Measurements from ENCODE around the gene PAF1. TPM values are rescaled to one million over a fixed set of nuclear protein-coding genes. Genes with fewer than 3 reads are reported as not detected.

The PAF1 gene
- total RNA-seq, 1 experiment from 2014 or later = 53.5 TPM

GRCh38 chr19:39425744-39426143 lies 34.8 kb upstream of the PAF1 start:
- no peak overlapping the region for H3K27ac ChIP-seq (ENCODE audit: low read depth, low read length)
- RAD21 ChIA-PET (ENCODE audit: low non-redundant PET in 1 of 2, low total read pairs in 2 of 2, uncharacterized antibody in 2 of 2, unreplicated experiment in 2 of 2) = no interaction called here
- no TSS peak for BruUV-seq (replicated peaks)
- H3K4me3 ChIP-seq (replicated peaks in 1 of 2; ENCODE audit: low read depth in 1 of 2, low read length in 2 of 2) = no peak overlapping the region
- no peak for ATAC-seq
- no peak overlapping the region for H2AFZ ChIP-seq (ENCODE audit: low read depth, low read length, poor library complexity, severe bottlenecking)
- H3K36me3 ChIP-seq (ENCODE audit: control insufficient read depth in 1 of 2, insufficient read depth in 2 of 2, low read length in 2 of 2) = no peaks in the 10 kb centered on the region
- CTCF ChIA-PET = interaction anchor here (0.6 kb wide), 1 partner anchor 303 kb away, joined by 3 read pairs; no protein-coding TSS in a partner anchor
- POLR2A ChIA-PET = interaction anchor here (6.0 kb wide), 1 partner anchor 10 kb away, joined by 33 read pairs; the partner anchor contains the start of gene RPS16
- DNase-seq (ENCODE audit: low read depth, low spot score) = no peak
- H4K20me1 ChIP-seq (ENCODE audit: insufficient read depth) = no peaks in the 10 kb centered on the region
- no peaks in the 10 kb centered on the region for H3K9me2 ChIP-seq (ENCODE audit: insufficient read depth)
- H3K79me2 ChIP-seq (ENCODE audit: insufficient read depth, low read length) = no peaks in the 10 kb centered on the region
- no peaks in the 10 kb centered on the region for H3K27me3 ChIP-seq (ENCODE audit: insufficient read depth, low read length)
- TF ChIP-seq EGR1 (IDR thresholded peaks at IDR 0.05; ENCODE audit: low read depth) = no peak
- no peak for TF ChIP-seq FOSL1 (IDR thresholded peaks at IDR 0.05; ENCODE audit: low read depth)
- no peak for TF ChIP-seq SRF (IDR thresholded peaks at IDR 0.05; ENCODE audit: low read depth)
- TF ChIP-seq CEBPB (IDR thresholded peaks at IDR 0.05; ENCODE audit: low read depth) = no peak
- no peak for TF ChIP-seq ATF3 (IDR thresholded peaks at IDR 0.05)
- no peak for TF ChIP-seq EZH2phosphoT487 (IDR thresholded peaks at IDR 0.05; ENCODE audit: borderline replicate concordance)
- no peak for TF ChIP-seq JUND (IDR thresholded peaks at IDR 0.05)
- TF ChIP-seq ELF1 (IDR thresholded peaks at IDR 0.05; ENCODE audit: borderline replicate concordance, low read depth) = no peak
- TF ChIP-seq SP1 (IDR thresholded peaks at IDR 0.05; ENCODE audit: low read depth) = no peak
- TF ChIP-seq, protein P1, sequence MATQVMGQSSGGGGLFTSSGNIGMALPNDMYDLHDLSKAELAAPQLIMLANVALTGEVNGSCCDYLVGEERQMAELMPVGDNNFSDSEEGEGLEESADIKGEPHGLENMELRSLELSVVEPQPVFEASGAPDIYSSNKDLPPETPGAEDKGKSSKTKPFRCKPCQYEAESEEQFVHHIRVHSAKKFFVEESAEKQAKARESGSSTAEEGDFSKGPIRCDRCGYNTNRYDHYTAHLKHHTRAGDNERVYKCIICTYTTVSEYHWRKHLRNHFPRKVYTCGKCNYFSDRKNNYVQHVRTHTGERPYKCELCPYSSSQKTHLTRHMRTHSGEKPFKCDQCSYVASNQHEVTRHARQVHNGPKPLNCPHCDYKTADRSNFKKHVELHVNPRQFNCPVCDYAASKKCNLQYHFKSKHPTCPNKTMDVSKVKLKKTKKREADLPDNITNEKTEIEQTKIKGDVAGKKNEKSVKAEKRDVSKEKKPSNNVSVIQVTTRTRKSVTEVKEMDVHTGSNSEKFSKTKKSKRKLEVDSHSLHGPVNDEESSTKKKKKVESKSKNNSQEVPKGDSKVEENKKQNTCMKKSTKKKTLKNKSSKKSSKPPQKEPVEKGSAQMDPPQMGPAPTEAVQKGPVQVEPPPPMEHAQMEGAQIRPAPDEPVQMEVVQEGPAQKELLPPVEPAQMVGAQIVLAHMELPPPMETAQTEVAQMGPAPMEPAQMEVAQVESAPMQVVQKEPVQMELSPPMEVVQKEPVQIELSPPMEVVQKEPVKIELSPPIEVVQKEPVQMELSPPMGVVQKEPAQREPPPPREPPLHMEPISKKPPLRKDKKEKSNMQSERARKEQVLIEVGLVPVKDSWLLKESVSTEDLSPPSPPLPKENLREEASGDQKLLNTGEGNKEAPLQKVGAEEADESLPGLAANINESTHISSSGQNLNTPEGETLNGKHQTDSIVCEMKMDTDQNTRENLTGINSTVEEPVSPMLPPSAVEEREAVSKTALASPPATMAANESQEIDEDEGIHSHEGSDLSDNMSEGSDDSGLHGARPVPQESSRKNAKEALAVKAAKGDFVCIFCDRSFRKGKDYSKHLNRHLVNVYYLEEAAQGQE (IDR thresholded peaks at IDR 0.05; ENCODE audit: low read depth) = no peak
- no peak for TF ChIP-seq CTCF (IDR thresholded peaks at IDR 0.05 in 2 of 3, conservative IDR thresholded peaks at IDR 0.05 in 1 of 3; ENCODE audit: borderline replicate concordance in 1 of 3, insufficient read depth in 1 of 3, low read depth in 2 of 3, low read length in 2 of 3)
- TF ChIP-seq YY1 (IDR thresholded peaks at IDR 0.05; ENCODE audit: extremely low read depth, insufficient replicate concordance, low read depth, low read length) = no peak
- no peak for TF ChIP-seq POLR2AphosphoS5 (IDR thresholded peaks at IDR 0.05; ENCODE audit: low read depth, low read length)
- TF ChIP-seq ZBTB33 (IDR thresholded peaks at IDR 0.05; ENCODE audit: extremely low read depth, insufficient replicate concordance, low read length) = no peak
- TF ChIP-seq ZFX (IDR thresholded peaks at IDR 0.05) = no peak
- peaks cover 33 to 34% of the 10 kb centered on the region in 2 experiments for H3K4me1 ChIP-seq (ENCODE audit: control insufficient read depth in 1 of 2, insufficient read depth in 2 of 2, low read length in 2 of 2)
- intact Hi-C loops (cut with micrococcal nuclease) = no loop called here
- no peak overlapping the region for H3K9ac ChIP-seq (ENCODE audit: low read length)
- no peaks in the 10 kb centered on the region for H3K9me3 ChIP-seq (ENCODE audit: control insufficient read depth in 1 of 2, insufficient read depth in 1 of 2, low read depth in 1 of 2, low read length in 2 of 2)
- H3K4me2 ChIP-seq (ENCODE audit: low read length) = no peak overlapping the region
